ENCODE measurements around the gene LGSN. TPM values are rescaled to one million over a fixed set of nuclear protein-coding genes. Genes with fewer than 3 reads are reported as not detected.
"Not testable (repeated sequence)": the region's sequence is repeated elsewhere in the genome, so short reads cannot be mapped to it uniquely, and the experiment has no call there.

The LGSN gene
- polyA plus RNA-seq, 2 of the 4 experiments (the other 2 are of a cell fraction), result 11.2 to 39.2 TPM

GRCh38 chr6:63227928-63228894 lies 91.6 kb downstream of the LGSN start:
- ATAC-seq; POLR2A ChIA-PET; DNase-seq (ENCODE audit: low read depth in 1 of 2, low spot score in 1 of 2); CTCF ChIA-PET; H3K4me3 ChIP-seq; H3K4me2 ChIP-seq; H3K9me3 ChIP-seq; H3K27ac ChIP-seq; H3K4me1 ChIP-seq; FAIRE-seq: not testable (repeated sequence)
- WGBS (ENCODE audit: missing lambda C conversion rate), result 64% methylated on average over 16 of the region's 32 CpGs

- DNase-seq (ENCODE audit: low read depth in 1 of 2, low spot score in 1 of 2); FAIRE-seq; H3K4me3 ChIP-seq; POLR2A ChIA-PET; ATAC-seq; H3K4me1 ChIP-seq; CTCF ChIA-PET; H3K4me2 ChIP-seq; H3K9me3 ChIP-seq; H3K27ac ChIP-seq: not testable (repeated sequence)
- WGBS (ENCODE audit: missing lambda C conversion rate), result 41% methylated on average over 4 of the region's 4 CpGs
Measured at GRCh38 chr6:63225987-63226386, 93.8 kb downstream of the LGSN start.

Small RNA genes within 50 kb of the gene (small RNA-seq; reads per million reads assigned to genes)
- gene SPTLC1P3, result 0 reads per million in 6 experiments

Other genes with a start within 250 kb of the LGSN start
- 2.2 and 4.4 TPM in 2 replicates for gene FKBP1C, start 108.5 kb downstream of the LGSN start, polyA plus RNA-seq (2011; rRNA removed)
- 0.38 to 1.2 TPM (median 0.62 TPM) in 3 replicates for gene FKBP1C, start 108.5 kb downstream of the LGSN start, polyA plus RNA-seq (2017; fragmentation: RNase III; extraction: RNeasy Plus Mini Kit Qiagen cat#74134 plus additional on column Dnase treatment)